ENCODE data around the gene FRMD4A.

DNA sequence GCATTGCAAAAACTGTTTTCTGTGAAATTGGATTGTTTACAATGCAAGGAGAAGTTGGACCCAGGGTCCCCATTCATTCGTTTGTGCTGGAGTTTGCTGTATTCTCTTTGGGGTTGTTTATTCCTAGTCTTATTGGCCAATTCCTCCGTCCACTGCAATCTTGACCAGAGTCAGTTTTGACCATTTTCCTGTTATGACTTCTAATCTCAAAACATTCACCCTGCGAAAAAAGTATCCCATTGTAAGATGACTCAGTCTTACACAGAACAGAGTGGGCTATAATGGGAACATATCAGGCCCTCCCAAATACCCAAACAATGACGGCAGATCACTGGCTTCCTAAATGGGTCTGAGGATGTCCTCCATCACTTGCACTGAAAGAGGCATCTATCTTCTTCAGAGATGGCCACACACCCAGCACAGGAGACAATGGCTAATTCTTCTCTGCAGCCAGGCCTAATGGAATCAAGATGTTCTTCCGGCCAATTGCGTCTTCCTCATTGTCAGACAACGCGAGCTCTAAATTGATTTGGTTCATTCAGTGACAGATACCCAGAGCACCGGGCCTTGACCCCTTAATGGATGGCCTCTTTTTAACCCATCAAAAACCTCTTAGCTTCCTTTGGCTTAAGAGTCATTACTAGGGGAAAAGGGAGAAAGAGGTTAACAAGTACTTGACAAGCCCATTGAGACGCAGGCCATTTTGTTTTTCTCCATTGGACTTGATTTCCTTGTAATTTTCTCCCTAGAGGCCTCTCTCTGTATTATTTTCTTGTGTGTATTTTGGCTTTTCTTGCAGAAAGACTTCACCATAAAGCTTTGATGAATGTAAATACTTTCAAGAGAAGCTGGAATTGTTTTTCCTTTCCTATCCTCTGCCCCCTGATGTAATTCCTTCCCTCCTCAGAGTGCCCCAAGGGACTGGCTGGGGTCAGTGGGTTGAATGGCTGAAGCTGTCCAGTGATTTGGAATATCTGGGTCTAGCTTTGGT lies 614.3 kb downstream of the FRMD4A start:
- no peak for TF ChIP-seq EZH2 (IDR thresholded peaks at IDR 0.05; ENCODE audit: borderline replicate concordance, low read depth, low read length, severe bottlenecking)
- TF ChIP-seq, protein P1, sequence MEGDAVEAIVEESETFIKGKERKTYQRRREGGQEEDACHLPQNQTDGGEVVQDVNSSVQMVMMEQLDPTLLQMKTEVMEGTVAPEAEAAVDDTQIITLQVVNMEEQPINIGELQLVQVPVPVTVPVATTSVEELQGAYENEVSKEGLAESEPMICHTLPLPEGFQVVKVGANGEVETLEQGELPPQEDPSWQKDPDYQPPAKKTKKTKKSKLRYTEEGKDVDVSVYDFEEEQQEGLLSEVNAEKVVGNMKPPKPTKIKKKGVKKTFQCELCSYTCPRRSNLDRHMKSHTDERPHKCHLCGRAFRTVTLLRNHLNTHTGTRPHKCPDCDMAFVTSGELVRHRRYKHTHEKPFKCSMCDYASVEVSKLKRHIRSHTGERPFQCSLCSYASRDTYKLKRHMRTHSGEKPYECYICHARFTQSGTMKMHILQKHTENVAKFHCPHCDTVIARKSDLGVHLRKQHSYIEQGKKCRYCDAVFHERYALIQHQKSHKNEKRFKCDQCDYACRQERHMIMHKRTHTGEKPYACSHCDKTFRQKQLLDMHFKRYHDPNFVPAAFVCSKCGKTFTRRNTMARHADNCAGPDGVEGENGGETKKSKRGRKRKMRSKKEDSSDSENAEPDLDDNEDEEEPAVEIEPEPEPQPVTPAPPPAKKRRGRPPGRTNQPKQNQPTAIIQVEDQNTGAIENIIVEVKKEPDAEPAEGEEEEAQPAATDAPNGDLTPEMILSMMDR (IDR thresholded peaks at IDR 0.05; ENCODE audit: borderline replicate concordance, extremely low read depth, low read length, poor library complexity, severe bottlenecking), result no peak
